ENCODE data around the gene TEKT5.
A peak's percentile ranks its signal among the peaks of the same experiment; 100 is the strongest.
"Not testable (repeated sequence)": the region's sequence is repeated elsewhere in the genome, so short reads cannot be mapped to it uniquely, and the experiment has no call there.

Gene TEKT5

GRCh38 chr16:10694830-10695229 is at the start of gene TEKT5:
Gene TEKT5 (minus strand): TSS chr16:10694930. CDS start chr16:10694873, 57 bp downstream.
- DNase-seq (ENCODE audit: low read depth in 4 of 4, low spot score in 1 of 4) = no peak

GRCh38 chr16:10743610-10744369 is 49.1 kb upstream of the TEKT5 start, which contains the start of gene NUBP1:
Gene NUBP1 (plus strand): TSS chr16:10743842. CDS start chr16:10743864, 22 bp downstream.
- peak; percentile 99 to 100 (median 100) for DNase-seq (ENCODE audit: low read depth in 4 of 4, low spot score in 1 of 4)

GRCh38 chr16:10743227-10743609 is 48.5 kb upstream of the TEKT5 start:
- DNase-seq (ENCODE audit: low read depth in 4 of 4, low spot score in 1 of 4) = no peak

- DNase-seq (ENCODE audit: low read depth in 4 of 4, low spot score in 1 of 4) = no peak
Observed at GRCh38 chr16:10741844-10742243, 47.1 kb upstream of the TEKT5 start.

DNA sequence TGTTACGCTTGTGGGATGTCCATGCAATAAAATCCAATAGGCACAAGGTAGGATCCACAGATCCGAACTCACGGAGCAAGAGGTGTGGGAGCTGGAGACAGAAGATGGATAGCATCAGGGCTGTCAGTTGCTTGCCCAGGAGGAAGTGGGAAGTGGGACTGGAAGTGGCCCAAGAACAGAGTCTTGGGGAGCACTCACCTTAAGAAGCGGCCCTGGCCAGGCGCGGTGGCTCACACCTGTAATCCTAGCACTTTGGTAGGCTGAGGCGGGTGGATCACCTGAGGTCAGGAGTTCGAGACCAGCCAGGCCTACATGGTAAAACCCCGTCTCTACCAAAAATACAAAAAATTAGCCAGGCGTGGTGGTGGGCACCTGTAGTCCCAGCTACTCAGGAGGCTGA is 46.5 kb upstream of the TEKT5 start:
- DNase-seq (ENCODE audit: low read depth in 4 of 4, low spot score in 1 of 4) = not testable (repeated sequence)

DNA sequence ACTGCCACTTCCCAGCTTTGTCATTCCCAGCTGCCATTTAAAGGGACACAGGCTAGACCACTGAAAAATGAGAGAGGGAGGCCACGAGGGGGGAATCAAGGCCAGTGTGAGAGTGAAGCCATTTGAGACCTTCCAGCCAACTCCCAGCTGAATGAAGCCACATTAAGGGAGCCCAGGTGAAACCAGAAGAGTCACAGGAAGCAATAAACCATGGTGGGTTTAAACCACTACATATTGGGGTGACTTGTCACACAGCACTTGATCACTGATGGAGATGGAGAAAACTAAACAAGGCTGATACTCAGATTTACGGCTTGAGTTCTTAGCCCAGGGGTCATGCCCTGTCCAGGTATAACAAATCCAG is 46.1 kb upstream of the TEKT5 start:
- DNase-seq (ENCODE audit: low read depth in 4 of 4, low spot score in 1 of 4) = no peak

GRCh38 chr16:10740000-10740844 is 45.5 kb upstream of the TEKT5 start:
- no peak for DNase-seq (ENCODE audit: low read depth in 4 of 4, low spot score in 1 of 4)

DNA sequence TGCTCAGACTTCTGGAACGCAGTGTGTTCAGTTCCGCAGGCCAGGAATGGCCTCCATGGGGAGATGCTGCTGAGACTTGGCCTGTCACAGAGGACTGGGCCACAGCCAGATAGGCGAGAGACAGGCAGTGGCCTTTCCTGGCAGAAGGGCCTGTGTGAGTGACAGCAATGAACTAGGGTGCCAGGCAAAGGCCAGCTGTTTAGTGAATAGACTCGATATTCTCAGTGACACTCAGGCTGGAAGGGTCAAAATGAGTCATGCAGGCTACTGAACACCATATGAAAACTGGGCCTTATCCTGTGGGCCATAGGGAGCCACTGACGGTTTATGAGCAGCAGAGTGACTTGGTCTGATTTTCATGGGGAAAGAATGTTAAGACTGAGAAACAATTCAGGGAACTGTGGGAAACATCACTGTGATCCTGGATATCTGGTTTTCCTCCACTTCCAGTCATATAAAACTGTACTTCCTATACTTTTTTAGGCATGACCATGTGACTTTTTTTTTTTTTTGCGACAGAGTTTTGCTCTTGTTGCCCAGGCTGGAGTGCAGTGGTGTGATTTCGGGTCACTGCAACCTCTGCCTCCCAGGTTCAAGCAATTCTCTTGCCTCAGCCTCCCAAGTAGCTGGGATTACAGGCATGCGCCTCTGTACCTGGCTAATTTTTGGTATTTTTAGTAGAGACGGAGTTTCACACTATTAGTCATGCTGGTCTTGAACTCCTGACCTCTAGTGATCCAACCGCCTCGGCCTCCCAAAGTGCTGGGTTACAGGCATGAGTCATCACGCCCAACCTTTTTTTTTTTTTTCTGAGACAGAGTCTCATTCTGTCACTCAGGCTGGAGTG is 43.7 kb upstream of the TEKT5 start:
- DNase-seq (ENCODE audit: low read depth in 4 of 4, low spot score in 1 of 4) = peak in 1 of 4 experiments; percentile 47

GRCh38 chr16:10737068-10737625 is 42.4 kb upstream of the TEKT5 start:
- DNase-seq (ENCODE audit: low read depth in 4 of 4, low spot score in 1 of 4) = peak; percentile 40 to 50 (median 42)

GRCh38 chr16:10731790-10732189 is 37.1 kb upstream of the TEKT5 start:
- no peak for DNase-seq (ENCODE audit: low read depth in 4 of 4, low spot score in 1 of 4)

DNA sequence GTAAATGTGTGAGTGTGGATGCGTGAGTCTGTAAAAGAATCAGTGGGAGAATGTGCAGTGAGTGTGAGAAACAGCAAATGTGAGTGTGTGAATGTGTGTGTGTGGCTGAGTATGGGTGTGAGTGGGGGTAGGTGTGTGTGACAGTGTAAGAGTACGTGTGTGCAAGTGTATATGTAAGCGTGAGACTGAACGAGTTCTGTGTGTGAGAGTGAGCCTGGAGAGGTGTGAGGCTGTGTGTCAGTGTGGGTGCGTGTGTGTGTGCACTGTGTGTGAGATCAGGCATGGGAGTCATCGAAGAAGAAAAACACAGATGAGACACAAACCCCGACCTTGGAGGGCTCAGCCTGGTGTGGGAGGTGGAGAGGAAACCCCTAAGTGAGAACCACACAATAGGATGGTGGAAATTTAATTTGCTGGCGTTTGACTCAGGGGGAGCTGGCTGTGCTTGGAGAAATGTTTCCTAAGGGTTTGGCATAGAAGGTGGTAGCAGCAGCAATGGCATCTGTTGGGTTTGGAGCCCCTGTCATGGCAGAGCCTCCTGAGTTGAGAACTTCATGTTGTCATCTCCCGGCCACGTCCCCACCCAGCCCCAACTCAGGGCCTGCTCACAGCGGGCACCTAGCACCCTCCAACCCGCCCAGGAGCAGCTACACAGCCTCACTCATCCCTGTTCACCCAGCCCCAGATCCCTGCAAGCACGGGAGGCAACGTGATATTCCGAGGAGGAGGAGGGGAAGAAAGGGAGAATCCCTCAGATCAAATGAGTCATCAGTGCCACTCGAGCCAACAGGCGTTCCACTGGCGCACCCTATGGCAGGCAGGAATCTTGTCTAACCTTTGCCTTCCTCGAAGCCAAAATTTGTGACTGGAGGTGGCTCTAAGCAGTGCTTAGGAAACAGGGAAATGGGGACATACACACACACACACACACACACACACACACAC is 34.6 kb upstream of the TEKT5 start:
- DNase-seq (ENCODE audit: low read depth in 4 of 4, low spot score in 1 of 4) = no peak

DNA sequence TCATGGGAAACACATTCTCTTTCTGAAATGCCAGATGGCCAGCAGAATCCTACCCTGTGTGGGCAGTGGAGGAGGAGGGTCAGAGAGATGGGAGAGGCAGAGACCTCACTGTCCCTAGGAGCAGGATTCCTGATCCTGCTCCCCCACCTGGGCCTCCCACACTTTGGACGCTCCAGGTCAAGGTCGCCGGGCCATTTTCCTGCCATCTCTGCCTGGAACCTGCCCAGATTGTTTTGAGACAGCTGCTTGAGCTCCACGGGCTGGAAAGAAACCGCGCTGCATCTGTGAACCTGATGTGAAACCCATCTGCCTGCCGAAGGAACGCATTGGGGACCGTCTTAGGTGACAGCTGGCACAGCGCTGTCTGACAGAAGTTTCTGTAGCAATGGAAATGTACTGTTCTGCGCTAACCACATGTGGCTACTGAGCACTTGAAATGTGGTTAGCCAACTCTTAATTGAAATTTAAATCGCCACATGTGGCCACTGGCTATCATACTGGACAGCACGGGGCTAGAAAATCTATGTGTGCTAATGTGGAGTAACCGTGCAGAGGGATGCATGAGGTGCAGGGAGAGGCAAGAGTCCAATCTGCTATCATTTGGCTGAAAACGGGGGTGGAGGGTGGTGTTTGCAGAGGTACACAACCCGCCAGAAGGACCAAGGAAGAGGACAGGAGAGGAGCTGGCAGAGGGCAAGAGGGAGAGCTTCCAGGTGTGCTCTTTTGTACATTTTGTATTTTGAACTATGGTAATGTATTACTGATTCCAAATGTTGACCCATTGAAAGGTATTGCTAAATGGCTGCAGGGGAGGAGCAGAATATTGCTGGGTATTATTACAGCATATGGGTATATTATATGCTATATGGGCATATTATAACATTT is 33.5 kb upstream of the TEKT5 start:
- no peak for DNase-seq (ENCODE audit: low read depth in 4 of 4, low spot score in 1 of 4)

- no peak for DNase-seq (ENCODE audit: low read depth in 4 of 4, low spot score in 1 of 4)
Observed at GRCh38 chr16:10708969-10709368, 14.2 kb upstream of the TEKT5 start.

- no peak for DNase-seq (ENCODE audit: low read depth in 4 of 4, low spot score in 1 of 4)
Observed at GRCh38 chr16:10699756-10700155, 5.0 kb upstream of the TEKT5 start.

DNA sequence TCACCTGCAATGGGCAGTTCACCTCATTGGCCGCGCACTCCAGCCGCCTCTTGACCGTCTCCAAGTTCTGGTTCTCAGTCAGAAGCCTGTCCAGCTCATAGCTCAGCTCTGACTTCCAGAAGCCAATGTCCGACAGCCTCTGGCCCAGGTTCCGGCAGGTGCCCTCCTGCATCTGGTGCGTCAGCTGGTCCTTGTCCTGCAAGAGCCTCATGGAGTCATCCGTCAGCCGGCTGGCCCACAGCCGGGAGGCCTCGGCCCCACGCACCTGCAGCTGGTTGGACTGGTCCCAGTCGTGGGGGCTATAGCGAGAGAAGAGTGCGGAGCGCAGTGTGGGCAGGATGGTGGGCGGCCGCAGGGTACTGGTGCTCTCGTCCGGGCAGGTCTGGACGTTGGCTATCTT is 424 bp downstream of the TEKT5 start:
- no peak for DNase-seq (ENCODE audit: low read depth in 4 of 4, low spot score in 1 of 4)

GRCh38 chr16:10693889-10694288 is 841 bp downstream of the TEKT5 start:
- no peak for DNase-seq (ENCODE audit: low read depth in 4 of 4, low spot score in 1 of 4)

DNA sequence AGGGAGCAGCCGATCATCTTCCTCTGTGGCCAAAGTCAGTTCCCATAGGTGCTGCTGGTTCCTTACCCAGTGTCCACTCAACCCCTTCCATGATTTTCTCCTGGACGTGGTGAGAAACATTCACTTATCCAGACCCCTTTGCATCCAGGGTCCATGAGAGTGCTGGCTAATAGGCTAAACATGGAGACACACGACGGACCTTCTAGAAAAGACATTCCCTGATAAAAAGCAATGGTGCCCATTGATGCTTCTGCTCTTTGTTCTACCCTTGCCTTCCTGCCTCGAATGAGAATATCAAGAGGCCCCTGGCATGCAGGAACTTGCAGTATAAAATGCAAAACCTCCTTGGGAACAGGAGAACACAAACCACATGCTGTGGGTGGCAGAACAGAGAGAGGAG is 2.3 kb downstream of the TEKT5 start:
- DNase-seq (ENCODE audit: low read depth in 4 of 4, low spot score in 1 of 4) = no peak

DNA sequence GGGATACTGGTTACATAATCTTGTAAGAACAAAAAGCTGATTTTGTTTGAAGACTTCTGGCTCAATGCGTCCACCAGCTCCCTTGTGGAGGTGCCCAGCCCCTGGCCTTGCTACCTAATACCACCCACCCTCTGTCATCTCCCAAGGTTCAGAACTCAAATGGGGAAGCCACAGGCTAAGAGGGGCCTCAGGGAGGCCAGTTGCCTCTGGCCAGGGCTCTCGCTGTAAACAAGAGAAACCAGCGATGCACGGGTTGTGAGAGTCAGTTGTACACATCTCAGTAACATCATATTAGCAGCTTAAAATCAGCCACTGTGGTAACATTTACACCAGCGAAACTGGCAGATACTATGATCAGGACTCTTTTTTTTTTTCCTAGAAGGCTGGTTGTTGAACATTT is 6.0 kb downstream of the TEKT5 start:
- no peak for DNase-seq (ENCODE audit: low read depth in 4 of 4, low spot score in 1 of 4)

GRCh38 chr16:10688291-10688690 is 6.4 kb downstream of the TEKT5 start:
- no peak for DNase-seq (ENCODE audit: low read depth in 4 of 4, low spot score in 1 of 4)
